ENCODE results near the gene DPYSL4. TPM values are rescaled to one million over a fixed set of nuclear protein-coding genes. Genes with fewer than 3 reads are reported as not detected.

DPYSL4 gene
- total RNA-seq, 1 experiment from 2014 or later = 26.3 TPM

DNA sequence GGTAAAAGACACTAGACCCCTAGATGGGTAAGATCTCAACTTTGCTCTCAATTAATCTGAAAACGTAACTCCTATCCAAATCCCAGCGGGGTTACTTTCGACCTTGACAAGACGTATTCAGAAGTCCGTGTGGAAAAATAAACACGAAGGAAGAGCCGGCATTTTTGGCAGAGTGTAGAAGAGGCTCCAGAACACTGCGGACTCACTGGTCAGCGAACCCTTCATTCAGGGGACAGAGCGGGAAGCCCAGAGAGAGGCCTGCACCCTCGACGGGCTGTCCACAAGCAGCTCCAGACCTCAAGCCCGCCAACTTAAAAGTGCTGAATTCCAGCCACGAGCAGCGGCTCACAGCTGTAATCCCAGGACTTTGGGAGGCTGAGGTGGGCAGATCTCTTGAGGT is 54.7 kb downstream of the DPYSL4 start:
- Mint-ChIP-seq H3K4me3 (no peak overlapping the region), H3K9me3 (no peaks in the 10 kb centered on the region; a peak in 1 of 5 replicates), H3K4me1 (peaks cover 10 to 25% of the 10 kb centered on the region in 2 experiments), H3K27me3 (ENCODE audit: low read depth) (no peaks in the 10 kb centered on the region; the same call in 1 of the 2 replicates), H3K36me3 (ENCODE audit: insufficient read depth in 1 of 3, low read depth in 3 of 3) (no peaks in the 10 kb centered on the region), H3K27ac (no peak overlapping the region; a peak in 1 of 7 replicates)
- no peak overlapping the region for H2BK12ac ChIP-seq (ENCODE audit: insufficient read length, low read depth, low read length)
- no peak overlapping the region for H3K4ac ChIP-seq (ENCODE audit: low read depth, low read length)
- no peaks in the 10 kb centered on the region for H3K79me2 ChIP-seq (ENCODE audit: insufficient read depth, low read length)
- H2AK5ac ChIP-seq (ENCODE audit: insufficient read length, low read length) = no peak overlapping the region
- H3K23ac ChIP-seq (ENCODE audit: insufficient read length, low read depth, low read length) = no peak overlapping the region
- no peak overlapping the region for H3K9ac ChIP-seq (ENCODE audit: extremely low read depth, insufficient read length, low read length)
- no peaks in the 10 kb centered on the region for H4K20me1 ChIP-seq (ENCODE audit: control insufficient read depth, insufficient read depth, insufficient read length)
- no peak overlapping the region for H3K18ac ChIP-seq (ENCODE audit: insufficient read length, low read depth, low read length)
- no peak for DNase-seq
- no peak overlapping the region for H3K27ac ChIP-seq (ENCODE audit: insufficient read length, low read depth, low read length)
- no peak overlapping the region for H2BK15ac ChIP-seq (ENCODE audit: low read depth, low read length)
- whole genome bisulfite sequencing (ENCODE audit: extremely low coverage, insufficient read length, low lambda C conversion rate) = no CpG with 5 or more reads among the region's 15 CpGs
- H4K91ac ChIP-seq (ENCODE audit: insufficient read length, low read depth, low read length) = no peak overlapping the region
- H3K9me3 ChIP-seq (ENCODE audit: control insufficient read depth, low read depth, low read length) = no peaks in the 10 kb centered on the region
- no peak overlapping the region for H3T11ph ChIP-seq (ENCODE audit: low read length)
- no peak overlapping the region for H2AFZ ChIP-seq (ENCODE audit: low read length)
- H4K8ac ChIP-seq (replicated peaks; ENCODE audit: insufficient read length, low read depth, low read length) = no peak overlapping the region
- H4K5ac ChIP-seq (ENCODE audit: insufficient read length, low read depth, low read length) = no peak overlapping the region
- H3K14ac ChIP-seq (ENCODE audit: insufficient read depth, low read length) = no peak overlapping the region
- no peak overlapping the region for H2BK5ac ChIP-seq (ENCODE audit: insufficient read length, low read length)
- no peak overlapping the region for H3K56ac ChIP-seq (ENCODE audit: insufficient read length, low read depth, low read length)
- H3K4me1 ChIP-seq (ENCODE audit: insufficient read depth, low read length) = no peaks in the 10 kb centered on the region
- TF ChIP-seq, protein P1, sequence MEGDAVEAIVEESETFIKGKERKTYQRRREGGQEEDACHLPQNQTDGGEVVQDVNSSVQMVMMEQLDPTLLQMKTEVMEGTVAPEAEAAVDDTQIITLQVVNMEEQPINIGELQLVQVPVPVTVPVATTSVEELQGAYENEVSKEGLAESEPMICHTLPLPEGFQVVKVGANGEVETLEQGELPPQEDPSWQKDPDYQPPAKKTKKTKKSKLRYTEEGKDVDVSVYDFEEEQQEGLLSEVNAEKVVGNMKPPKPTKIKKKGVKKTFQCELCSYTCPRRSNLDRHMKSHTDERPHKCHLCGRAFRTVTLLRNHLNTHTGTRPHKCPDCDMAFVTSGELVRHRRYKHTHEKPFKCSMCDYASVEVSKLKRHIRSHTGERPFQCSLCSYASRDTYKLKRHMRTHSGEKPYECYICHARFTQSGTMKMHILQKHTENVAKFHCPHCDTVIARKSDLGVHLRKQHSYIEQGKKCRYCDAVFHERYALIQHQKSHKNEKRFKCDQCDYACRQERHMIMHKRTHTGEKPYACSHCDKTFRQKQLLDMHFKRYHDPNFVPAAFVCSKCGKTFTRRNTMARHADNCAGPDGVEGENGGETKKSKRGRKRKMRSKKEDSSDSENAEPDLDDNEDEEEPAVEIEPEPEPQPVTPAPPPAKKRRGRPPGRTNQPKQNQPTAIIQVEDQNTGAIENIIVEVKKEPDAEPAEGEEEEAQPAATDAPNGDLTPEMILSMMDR (conservative IDR thresholded peaks at IDR 0.05) = no peak
- H3K79me1 ChIP-seq (ENCODE audit: insufficient read depth, low read depth, low read length, poor library complexity, severe bottlenecking) = no peaks in the 10 kb centered on the region
- no peak overlapping the region for H2BK120ac ChIP-seq (ENCODE audit: low read depth, low read length, poor library complexity, severe bottlenecking)
- H3K23me2 ChIP-seq (ENCODE audit: insufficient read length, low read depth, low read length, poor library complexity, severe bottlenecking) = no peaks in the 10 kb centered on the region
- no peak overlapping the region for H3K4me2 ChIP-seq (ENCODE audit: insufficient read depth, insufficient read length, low read length)
- H3K27me3 ChIP-seq (ENCODE audit: insufficient read depth, low read length) = no peaks in the 10 kb centered on the region
- no peak overlapping the region for H2BK20ac ChIP-seq (ENCODE audit: low read depth, low read length, poor library complexity, severe bottlenecking)

All from H9 (cell line).